HCT116 (cell line): ENCODE results near the gene GRK1. TPM values are rescaled to one million over a fixed set of nuclear protein-coding genes. Genes with fewer than 3 reads are reported as not detected.

Experiments used
- ATAC-seq: fragments of 200-7000 bp; cut with Tn5 transposase; 2 replicates; pipeline ENCODE4 v1.9.1; 2020; ENCODE audit warnings: mild to moderate bottlenecking, moderate library complexity
- BruUV-seq: library from RNA; stranded (reverse); fragments of 400-500 nt; replicated peaks from 2 replicates; lab custom pipeline; 2021; lab: Mats Ljungman, UMichigan
- CTCF ChIA-PET: fragments of 300-600 bp; sonication (Branson Sonifier 250); formaldehyde crosslinking; loops from one replicate; lab custom pipeline; 2021; ENCODE audit warnings: antibody characterized with exemption; lab: Charles Lee
- POLR2A ChIA-PET: fragments of 300-600, 350-600 bp; sonication (Branson Sonifier 250); formaldehyde crosslinking; loops from one replicate; lab custom pipeline; 2021; ENCODE audit warnings: antibody characterized with exemption; lab: Charles Lee
- RAD21 ChIA-PET, 2 experiments: fragments of 300-600 bp; sonication (Branson Sonifier 250); formaldehyde crosslinking; loops; one replicate each; lab custom pipeline; 2023; ENCODE audit warnings: low total read pairs in 2 of 2; ENCODE audit not compliant: uncharacterized antibody in 2 of 2, unreplicated experiment in 2 of 2, low non-redundant PET in 1 of 2; lab: Charles Lee
- DNase-seq: peaks from one replicate; pipeline ENCODE4 v3.0.0-alpha.2; 2010; ENCODE audit warnings: low read depth, low spot score
- H2AFZ ChIP-seq: fragments of 200-600 bp; shearing (Covaris generic), sonication (generic); 2 replicates; pipeline ENCODE4 v1.6.1; 2017; ENCODE audit warnings: low read depth, mixed run types, mixed read lengths, antibody characterized with exemption, low read length; ENCODE audit not compliant: poor library complexity, severe bottlenecking
- H3K27ac ChIP-seq: 2 replicates; pipeline ENCODE4 v1.5.1; 2012; ENCODE audit warnings: low read depth, low read length
- H3K27me3 ChIP-seq: fragments of 200-600 bp; sonication (generic); 2 replicates; pipeline ENCODE4 v1.6.1; 2016; ENCODE audit warnings: mixed run types, low read length, mixed read lengths; ENCODE audit not compliant: insufficient read depth
- H3K36me3 ChIP-seq, 2 experiments: fragments of 200-500 bp in 1 of 2; fragments of 200-600 bp in 1 of 2; sonication (Bioruptor generic) in 1 of 2; sonication (generic) in 1 of 2; 2 replicates each; pipeline versions ENCODE4 v1.5.1 to v1.6.1; 2014 to 2016; ENCODE audit warnings: low read length in 2 of 2, inconsistent platforms in 1 of 2, mixed read lengths in 1 of 2, mixed run types in 1 of 2; ENCODE audit not compliant: insufficient read depth in 2 of 2, control insufficient read depth in 1 of 2
- H3K4me1 ChIP-seq, 2 experiments: fragments of 200-600 bp in 1 of 2; sonication (generic) in 1 of 2; 2 replicates each; pipeline versions ENCODE4 v1.5.1 to v1.6.1; 2012 to 2017; ENCODE audit warnings: low read length in 2 of 2, inconsistent platforms in 1 of 2, mild to moderate bottlenecking in 1 of 2, mixed read lengths in 1 of 2, mixed run types in 1 of 2, moderate library complexity in 1 of 2; ENCODE audit not compliant: insufficient read depth in 2 of 2, control insufficient read depth in 1 of 2
- H3K4me2 ChIP-seq: fragments of 200-600 bp; sonication (generic); 2 replicates; pipeline ENCODE4 v1.6.1; 2017; ENCODE audit warnings: mixed run types, low read length, mixed read lengths
- H3K4me3 ChIP-seq, 2 experiments: fragments of 200-600 bp in 1 of 2; sonication (generic) in 1 of 2; replicated peaks in 1 of 2; 2 replicates each; pipeline ENCODE4 v1.5.1; 2011 to 2016; ENCODE audit warnings: low read length in 2 of 2, control low read depth in 1 of 2, low read depth in 1 of 2, mild to moderate bottlenecking in 1 of 2, mixed read lengths in 1 of 2, mixed run types in 1 of 2
- H3K79me2 ChIP-seq: fragments of 200-600 bp; sonication (generic); 2 replicates; pipeline ENCODE4 v1.6.1; 2017; ENCODE audit warnings: mild to moderate bottlenecking, mixed run types, low read length, moderate library complexity, mixed read lengths; ENCODE audit not compliant: insufficient read depth
- H3K9ac ChIP-seq: fragments of 200-600 bp; sonication (generic); 2 replicates; pipeline ENCODE4 v1.6.1; 2016; ENCODE audit warnings: low read length, mixed read lengths
- H3K9me2 ChIP-seq: fragments of 200-600 bp; sonication (generic), shearing (Covaris generic); 2 replicates; pipeline ENCODE4 v1.6.1; 2017; ENCODE audit warnings: mixed run types, mild to moderate bottlenecking, moderate library complexity; ENCODE audit not compliant: insufficient read depth
- H3K9me3 ChIP-seq, 2 experiments: fragments of 200-500 bp in 1 of 2; fragments of 200-600 bp in 1 of 2; sonication (Bioruptor generic) in 1 of 2; sonication (generic) in 1 of 2; 2 replicates each; pipeline ENCODE4 v1.6.1; 2014 to 2017; ENCODE audit warnings: low read length in 2 of 2, mixed read lengths in 2 of 2, inconsistent platforms in 1 of 2, low read depth in 1 of 2, mild to moderate bottlenecking in 1 of 2, mixed run types in 1 of 2, moderate library complexity in 1 of 2; ENCODE audit not compliant: control insufficient read depth in 1 of 2, insufficient read depth in 1 of 2
- H4K20me1 ChIP-seq: fragments of 200-600 bp; sonication (generic), shearing (Covaris generic); 2 replicates; pipeline ENCODE4 v1.6.1; 2017; ENCODE audit warnings: mixed run types, mild to moderate bottlenecking, moderate library complexity; ENCODE audit not compliant: insufficient read depth
- ELF1 ChIP-seq: IDR thresholded peaks from 2 replicates; pipeline ENCODE4 v1.6.1; 2012; ENCODE audit warnings: low read depth, borderline replicate concordance
- JUND ChIP-seq: IDR thresholded peaks from 2 replicates; pipeline ENCODE4 v1.6.1; 2012
- POLR2AphosphoS5 ChIP-seq: IDR thresholded peaks from 2 replicates; pipeline ENCODE4 v1.6.1; 2011; ENCODE audit warnings: mild to moderate bottlenecking, low read depth, low read length, moderate library complexity
- TCF7L2 ChIP-seq: IDR thresholded peaks from 2 replicates; pipeline ENCODE4 v1.7.0; 2011; ENCODE audit warnings: borderline replicate concordance, inconsistent platforms; ENCODE audit not compliant: insufficient read depth, insufficient read length; ENCODE audit errors: extremely low read depth
- YY1 ChIP-seq: IDR thresholded peaks from 2 replicates; pipeline ENCODE4 v1.6.1; 2011; ENCODE audit warnings: low read length, low read depth, moderate library complexity, mild to moderate bottlenecking; ENCODE audit not compliant: insufficient replicate concordance; ENCODE audit errors: extremely low read depth
- ZFX ChIP-seq: fragments of 450-650 bp; IDR thresholded peaks from 2 replicates; pipeline ENCODE4 v1.6.1; 2017
- intact Hi-C: fragments of 100-400 bp; cut with micrococcal nuclease; formaldehyde crosslinking; loops from 2 replicates; pipeline ENCODE4 v1.10.0; 2022
- total RNA-seq: library from RNA; stranded (reverse); gene quantifications from one replicate; pipeline ENCODE4 v1.2.1, GENCODE V29; 2021; ENCODE audit not compliant: unreplicated experiment
- TF ChIP-seq, protein P1 (sequence below): IDR thresholded peaks from 2 replicates; pipeline ENCODE4 v1.6.1; 2012
- TF ChIP-seq, protein P2 (sequence below): IDR thresholded peaks from 2 replicates; pipeline ENCODE4 v1.6.1; 2011; ENCODE audit warnings: mild to moderate bottlenecking, low read length, moderate library complexity; ENCODE audit not compliant: insufficient replicate concordance; ENCODE audit errors: extremely low read depth

GRK1 gene
- total RNA-seq, 1 experiment from 2014 or later, result not detected

DNA sequence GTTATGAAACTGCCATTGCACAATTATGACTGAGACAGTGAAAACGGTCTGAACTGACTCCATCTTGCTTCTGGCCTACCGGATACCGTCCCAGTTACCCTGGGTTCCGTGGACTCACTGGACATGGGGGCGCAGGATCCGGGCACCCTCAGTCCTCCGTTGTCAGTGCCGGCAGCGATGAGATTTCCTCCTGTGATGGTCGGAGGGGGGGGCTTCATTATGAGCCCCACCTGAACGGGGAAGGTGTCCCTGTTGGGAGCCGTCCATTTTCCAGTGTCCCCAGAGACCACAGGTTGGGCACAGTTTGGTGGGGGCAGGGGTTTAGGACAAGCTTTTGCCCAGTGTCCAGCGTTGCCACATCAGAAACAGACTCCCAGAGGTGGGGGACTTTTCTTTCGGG, 115.5 kb downstream of the GRK1 start:
- intact Hi-C loops, result no loop called here
- Histone ChIP-seq H3K79me2 (no peaks in the 10 kb centered on the region), H3K36me3 (no peaks in the 10 kb centered on the region), H3K9me3 (no peaks in the 10 kb centered on the region), H3K4me1 (peaks cover 12 to 16% of the 10 kb centered on the region in 2 experiments), H3K9ac (no peak overlapping the region), H3K27me3 (no peaks in the 10 kb centered on the region), H3K4me3 (no peak overlapping the region), H2AFZ (no peak overlapping the region), H3K4me2 (no peak overlapping the region), H3K9me2 (no peaks in the 10 kb centered on the region), H3K27ac (no peak overlapping the region), H4K20me1 (no peaks in the 10 kb centered on the region)
- ATAC-seq, result no peak
- BruUV-seq, result no TSS peak
- DNase-seq, result no peak
- ChIA-PET CTCF (no interaction called here), POLR2A (interaction anchor here (1.6 kb wide), 1 partner anchor 55 kb away, joined by 3 read pairs; no protein-coding TSS in a partner anchor), RAD21 (no interaction called here)
- TF ChIP-seq ELF1 (no peak), JUND (no peak), POLR2AphosphoS5 (no peak), TCF7L2 (no peak), ZFX (no peak), YY1 (no peak)
- TF ChIP-seq, protein P1, sequence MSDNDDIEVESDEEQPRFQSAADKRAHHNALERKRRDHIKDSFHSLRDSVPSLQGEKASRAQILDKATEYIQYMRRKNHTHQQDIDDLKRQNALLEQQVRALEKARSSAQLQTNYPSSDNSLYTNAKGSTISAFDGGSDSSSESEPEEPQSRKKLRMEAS, result no peak
- TF ChIP-seq, protein P2, sequence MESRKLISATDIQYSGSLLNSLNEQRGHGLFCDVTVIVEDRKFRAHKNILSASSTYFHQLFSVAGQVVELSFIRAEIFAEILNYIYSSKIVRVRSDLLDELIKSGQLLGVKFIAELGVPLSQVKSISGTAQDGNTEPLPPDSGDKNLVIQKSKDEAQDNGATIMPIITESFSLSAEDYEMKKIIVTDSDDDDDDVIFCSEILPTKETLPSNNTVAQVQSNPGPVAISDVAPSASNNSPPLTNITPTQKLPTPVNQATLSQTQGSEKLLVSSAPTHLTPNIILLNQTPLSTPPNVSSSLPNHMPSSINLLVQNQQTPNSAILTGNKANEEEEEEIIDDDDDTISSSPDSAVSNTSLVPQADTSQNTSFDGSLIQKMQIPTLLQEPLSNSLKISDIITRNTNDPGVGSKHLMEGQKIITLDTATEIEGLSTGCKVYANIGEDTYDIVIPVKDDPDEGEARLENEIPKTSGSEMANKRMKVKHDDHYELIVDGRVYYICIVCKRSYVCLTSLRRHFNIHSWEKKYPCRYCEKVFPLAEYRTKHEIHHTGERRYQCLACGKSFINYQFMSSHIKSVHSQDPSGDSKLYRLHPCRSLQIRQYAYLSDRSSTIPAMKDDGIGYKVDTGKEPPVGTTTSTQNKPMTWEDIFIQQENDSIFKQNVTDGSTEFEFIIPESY, result no peak
